H1 (cell line): ENCODE results near the gene SORBS1. TPM values are rescaled to one million over a fixed set of nuclear protein-coding genes. Genes with fewer than 3 reads are reported as not detected.

ENCODE experiments used
- CHD2 ChIP-seq: IDR thresholded peaks from 2 replicates; pipeline ENCODE4 v1.6.1; 2012; ENCODE audit warnings: low read length, improper control_type of control experiment
- CHD7 ChIP-seq: fragments of 300-600 bp; sonication (generic); IDR thresholded peaks from 2 replicates; pipeline ENCODE4 v1.7.1; 2012; ENCODE audit warnings: low read length, moderate library complexity, mild to moderate bottlenecking, inconsistent platforms; ENCODE audit not compliant: insufficient replicate concordance
- CREB1 ChIP-seq: IDR thresholded peaks from 2 replicates; pipeline ENCODE4 v1.6.1; 2012; ENCODE audit warnings: inconsistent platforms
- polyA plus RNA-seq, 7 experiments: library from polyadenylated mRNA; depleted of rRNA in 3 of 7; stranded (reverse) in 5 of 7; unstranded in 2 of 7; fragments of >200 nt in 5 of 7; fragments of 200-250 nt in 2 of 7; gene quantifications; 1 replicate in 5 of 7; 2 replicates in 1 of 7; 4 replicates in 1 of 7; pipeline versions ENCODE4 v1.2.1 to v1.2.3, GENCODE V29; 2011 to 2013; ENCODE audit warnings: missing spikeins in 2 of 7, mixed read lengths in 2 of 7
- total RNA-seq: library from RNA; stranded (reverse); fragmentation: NEBNext Ultra II Directional; extraction: Animal tissue kit (Norgen Biotek cat#: 25700); gene quantifications from 2 replicates; pipeline ENCODE4 v1.2.1, GENCODE V29; 2021

The SORBS1 gene
- total and polyA plus RNA-seq, 2 of the 8 experiments (the other 6 are each of a cell fraction or from before 2014, with no cell fraction given), result 16.0 to 35.0 TPM

- no peak for TF ChIP-seq CHD7
- TF ChIP-seq CHD2, result no peak
- TF ChIP-seq CREB1, result no peak
These were observed 162.0 kb downstream of the SORBS1 start (continued) for GRCh38 chr10:95399183-95399582.
